Mesenchymal stem cell (in vitro differentiated cells and primary cell): Measurements from ENCODE around the gene ABCA2.

Experiments
- DNase-seq: peaks from one replicate; pipeline ENCODE4 v3.0.0-alpha.2; 2013
- H2AFZ ChIP-seq: one replicate; pipeline ENCODE4 v1.6.1; 2013; ENCODE audit warnings: low read depth, mild to moderate bottlenecking, control low read depth, inconsistent platforms, low read length, moderate library complexity
- H2AK5ac ChIP-seq: 2 replicates; pipeline ENCODE4 v1.6.1; 2013; ENCODE audit warnings: low read length, moderate library complexity, mild to moderate bottlenecking, inconsistent platforms; ENCODE audit not compliant: severe bottlenecking
- H2BK120ac ChIP-seq: one replicate; pipeline ENCODE4 v1.6.1; 2013; ENCODE audit warnings: low read depth, mild to moderate bottlenecking, inconsistent platforms, low read length, moderate library complexity
- H2BK12ac ChIP-seq, 2 experiments: one replicate each; pipeline ENCODE4 v1.6.1; 2013; ENCODE audit warnings: inconsistent platforms in 2 of 2, low read length in 2 of 2, mild to moderate bottlenecking in 2 of 2, moderate library complexity in 2 of 2, control low read depth in 1 of 2
- H2BK15ac ChIP-seq: one replicate; pipeline ENCODE4 v1.6.1; 2013; ENCODE audit warnings: mild to moderate bottlenecking, low read depth, inconsistent platforms; ENCODE audit not compliant: poor library complexity, severe bottlenecking
- H2BK5ac ChIP-seq: 2 replicates; pipeline ENCODE4 v1.6.1; 2013; ENCODE audit warnings: low read depth, mild to moderate bottlenecking, low read length, control low read depth, inconsistent platforms; ENCODE audit not compliant: poor library complexity, severe bottlenecking
- H3K14ac ChIP-seq, 2 experiments: one replicate each; pipeline ENCODE4 v1.6.1; 2013; ENCODE audit warnings: inconsistent platforms in 2 of 2, low read length in 2 of 2, control low read depth in 1 of 2, mild to moderate bottlenecking in 1 of 2, moderate library complexity in 1 of 2
- H3K18ac ChIP-seq, 2 experiments: one replicate each; pipeline ENCODE4 v1.6.1; 2013; ENCODE audit warnings: inconsistent platforms in 2 of 2, low read length in 2 of 2, control low read depth in 1 of 2, low read depth in 1 of 2, mild to moderate bottlenecking in 1 of 2
- H3K23ac ChIP-seq, 2 experiments: one replicate each; pipeline ENCODE4 v1.6.1; 2013; ENCODE audit warnings: inconsistent platforms in 2 of 2, low read length in 2 of 2, mild to moderate bottlenecking in 2 of 2, moderate library complexity in 2 of 2, control low read depth in 1 of 2
- H3K27ac ChIP-seq: 2 replicates; pipeline ENCODE4 v1.5.1; 2013; ENCODE audit warnings: mild to moderate bottlenecking, moderate library complexity, low read length, control low read depth, inconsistent platforms; ENCODE audit not compliant: poor library complexity, severe bottlenecking
- H3K27me3 ChIP-seq, 2 experiments: 2 replicates each; pipeline versions ENCODE4 v1.6.1 to v1.7.0; 2013; ENCODE audit warnings: low read length in 2 of 2, mild to moderate bottlenecking in 2 of 2, moderate library complexity in 2 of 2, control low read depth in 1 of 2, inconsistent platforms in 1 of 2; ENCODE audit not compliant: control insufficient read depth in 1 of 2, insufficient read depth in 1 of 2
- H3K36me3 ChIP-seq, 2 experiments: 2 replicates each; pipeline versions ENCODE4 v1.6.1 to v1.7.0; 2013; ENCODE audit warnings: low read length in 2 of 2, control low read depth in 1 of 2, inconsistent platforms in 1 of 2, low read depth in 1 of 2, mild to moderate bottlenecking in 1 of 2; ENCODE audit not compliant: insufficient read depth in 2 of 2, control insufficient read depth in 1 of 2
- H3K4ac ChIP-seq, 2 experiments: one replicate each; pipeline ENCODE4 v1.6.1; 2013; ENCODE audit warnings: inconsistent platforms in 2 of 2, low read length in 2 of 2, mild to moderate bottlenecking in 2 of 2, moderate library complexity in 2 of 2, control low read depth in 1 of 2, low read depth in 1 of 2
- H3K4me1 ChIP-seq: 2 replicates; pipeline ENCODE4 v1.6.1; 2013; ENCODE audit warnings: low read depth, low read length, control low read depth; ENCODE audit not compliant: control insufficient read depth, insufficient read depth
- H3K4me2 ChIP-seq: 2 replicates; pipeline ENCODE4 v1.6.1; 2013; ENCODE audit warnings: low read length, mild to moderate bottlenecking, inconsistent platforms; ENCODE audit not compliant: poor library complexity, severe bottlenecking
- H3K4me3 ChIP-seq, 2 experiments: 2 replicates each; pipeline versions ENCODE4 v1.5.1 to v1.7.0; 2013; ENCODE audit warnings: low read length in 2 of 2, mild to moderate bottlenecking in 2 of 2, control low read depth in 1 of 2, low read depth in 1 of 2; ENCODE audit not compliant: insufficient read depth in 1 of 2
- H3K79me1 ChIP-seq: replicated peaks from 2 replicates; pipeline ENCODE4 v1.6.1; 2013; ENCODE audit warnings: mild to moderate bottlenecking, control low read depth, low read length, inconsistent platforms; ENCODE audit not compliant: poor library complexity, severe bottlenecking
- H3K9ac ChIP-seq: 2 replicates; pipeline ENCODE4 v1.7.0; 2013; ENCODE audit warnings: mild to moderate bottlenecking, low read length, moderate library complexity
- H3K9me3 ChIP-seq: 2 replicates; pipeline ENCODE4 v1.7.0; 2013; ENCODE audit warnings: mild to moderate bottlenecking, low read length; ENCODE audit not compliant: control insufficient read depth
- H4K8ac ChIP-seq: one replicate; pipeline ENCODE4 v1.6.1; 2013; ENCODE audit warnings: inconsistent platforms, mild to moderate bottlenecking, low read length, moderate library complexity
- H4K91ac ChIP-seq: one replicate; pipeline ENCODE4 v1.6.1; 2013; ENCODE audit warnings: mild to moderate bottlenecking, low read length, inconsistent platforms
- WGBS: methylation state at CpG from one replicate; pipeline ENCODE4 v1.1.7; 2013; ENCODE audit warnings: mixed read lengths; 5-methylcytosine and 5-hydroxymethylcytosine counted together

Gene ABCA2

GRCh38 chr9:137075275-137075775 is 47.3 kb upstream of the ABCA2 start:
- no peak overlapping the region for H3K23ac ChIP-seq
- no peaks in the 10 kb centered on the region for H3K27me3 ChIP-seq
- H2BK12ac ChIP-seq = no peak overlapping the region
- WGBS = 76% methylated on average over 10 of the region's 12 CpGs
- no peak overlapping the region for H2AK5ac ChIP-seq
- H3K4me1 ChIP-seq = peaks cover 29% of the 10 kb centered on the region
- H3K4me2 ChIP-seq = no peak overlapping the region
- no peak overlapping the region for H4K8ac ChIP-seq
- no peak overlapping the region for H2BK120ac ChIP-seq
- no peak for DNase-seq
- H3K18ac ChIP-seq = no peak overlapping the region
- no peak overlapping the region for H3K4me3 ChIP-seq
- no peak overlapping the region for H2BK5ac ChIP-seq
- H4K91ac ChIP-seq = no peak overlapping the region
- H3K9ac ChIP-seq = no peak overlapping the region
- peaks cover 19% of the 10 kb centered on the region in 2 experiments for H3K36me3 ChIP-seq
- H2AFZ ChIP-seq = no peak overlapping the region
- peaks cover 20% of the 10 kb centered on the region for H3K79me1 ChIP-seq
- H3K14ac ChIP-seq = no peak overlapping the region
- no peak overlapping the region for H3K27ac ChIP-seq
- H3K4ac ChIP-seq = no peak overlapping the region
- no peak overlapping the region for H2BK15ac ChIP-seq
- H3K9me3 ChIP-seq = no peaks in the 10 kb centered on the region

GRCh38 chr9:137074657-137075274 is 46.7 kb upstream of the ABCA2 start:
- H3K4ac ChIP-seq = no peak overlapping the region
- no peak overlapping the region for H3K4me2 ChIP-seq
- no peak overlapping the region for H3K23ac ChIP-seq
- no peak overlapping the region for H4K8ac ChIP-seq
- peaks cover 35% of the 10 kb centered on the region for H3K4me1 ChIP-seq
- no peak overlapping the region for H4K91ac ChIP-seq
- H3K9ac ChIP-seq = no peak overlapping the region
- H2AFZ ChIP-seq = no peak overlapping the region
- H3K4me3 ChIP-seq = no peak overlapping the region
- H2BK120ac ChIP-seq = no peak overlapping the region
- no peak overlapping the region for H3K14ac ChIP-seq
- no peak for DNase-seq
- H2BK5ac ChIP-seq = no peak overlapping the region
- no peaks in the 10 kb centered on the region for H3K27me3 ChIP-seq
- H3K36me3 ChIP-seq = peaks cover 13 to 14% of the 10 kb centered on the region in 2 experiments
- no peak overlapping the region for H2BK12ac ChIP-seq
- no peak overlapping the region for H2AK5ac ChIP-seq
- no peak overlapping the region for H3K27ac ChIP-seq
- no peaks in the 10 kb centered on the region for H3K9me3 ChIP-seq
- WGBS = 81% methylated on average over 12 of the region's 12 CpGs
- peaks cover 17% of the 10 kb centered on the region for H3K79me1 ChIP-seq
- H2BK15ac ChIP-seq = no peak overlapping the region
- H3K18ac ChIP-seq = no peak overlapping the region

GRCh38 chr9:137073992-137074399 is 46.0 kb upstream of the ABCA2 start:
- Histone ChIP-seq H2BK120ac (no peak overlapping the region), H3K4me2 (no peak overlapping the region), H3K4me1 (peaks cover 36% of the 10 kb centered on the region), H3K36me3 (peaks cover 6% of the 10 kb centered on the region in 2 experiments), H3K9me3 (no peaks in the 10 kb centered on the region), H3K79me1 (peaks cover 11% of the 10 kb centered on the region), H2AFZ (no peak overlapping the region), H3K14ac (no peak overlapping the region), H3K27ac (no peak overlapping the region), H3K27me3 (peaks cover 0 to 6% of the 10 kb centered on the region in 2 experiments), H2AK5ac (no peak overlapping the region), H4K91ac (no peak overlapping the region), H3K23ac (no peak overlapping the region), H4K8ac (no peak overlapping the region), H3K9ac (no peak overlapping the region), H2BK15ac (no peak overlapping the region), H2BK12ac (no peak overlapping the region), H2BK5ac (no peak overlapping the region), H3K18ac (no peak overlapping the region), H3K4ac (no peak overlapping the region), H3K4me3 (no peak overlapping the region)
- WGBS = 92% methylated on average over 8 of the region's 8 CpGs
- no peak for DNase-seq

GRCh38 chr9:137071282-137071681 is 43.2 kb upstream of the ABCA2 start:
- peaks cover 0 to 10% of the 10 kb centered on the region in 2 experiments for H3K27me3 ChIP-seq
- H2AFZ ChIP-seq = no peak overlapping the region
- peak overlapping the region in 1 of 2 experiments; percentile 27 for H3K18ac ChIP-seq
- H3K4me2 ChIP-seq = no peak overlapping the region
- no peak overlapping the region for H2BK5ac ChIP-seq
- peak overlapping the region; percentile 12 for H2BK15ac ChIP-seq
- no peak overlapping the region for H2AK5ac ChIP-seq
- 93% methylated on average over 2 of the region's 2 CpGs for WGBS
- H3K36me3 ChIP-seq = no peaks in the 10 kb centered on the region
- H3K4me1 ChIP-seq = peaks cover 16% of the 10 kb centered on the region
- H3K14ac ChIP-seq = no peak overlapping the region
- H4K91ac ChIP-seq = peak overlapping the region; percentile 14
- DNase-seq = no peak
- no peak overlapping the region for H3K4ac ChIP-seq
- H3K79me1 ChIP-seq = no peaks in the 10 kb centered on the region
- H3K4me3 ChIP-seq = no peak overlapping the region
- H3K23ac ChIP-seq = no peak overlapping the region
- no peak overlapping the region for H3K9ac ChIP-seq
- no peaks in the 10 kb centered on the region for H3K9me3 ChIP-seq
- H4K8ac ChIP-seq = peak overlapping the region; percentile 85
- H3K27ac ChIP-seq = no peak overlapping the region
- H2BK120ac ChIP-seq = no peak overlapping the region
- H2BK12ac ChIP-seq = peak overlapping the region; percentile 17 to 20
